ENCODE measurements around the gene SRD5A2.

Gene SRD5A2

GRCh38 chr2:31528823-31529222 lies 51.9 kb downstream of the SRD5A2 start:
- ChIA-PET POLR2A (no interaction called here), CTCF (interaction anchor here (0.7 kb wide), 1 partner anchor 304 kb away, joined by 6 read pairs; no protein-coding TSS in a partner anchor)
- DNase-seq (ENCODE audit: extremely low spot score) = no peak
- TF ChIP-seq ELF4 (IDR thresholded peaks at IDR 0.05) = no peak
- no peak for TF ChIP-seq SP1 (IDR thresholded peaks at IDR 0.05)
- TF ChIP-seq HDGF (IDR thresholded peaks at IDR 0.05; ENCODE audit: borderline replicate concordance) = no peak
- no peak for TF ChIP-seq SUZ12 (IDR thresholded peaks at IDR 0.05)
- TF ChIP-seq L3MBTL2 (conservative IDR thresholded peaks at IDR 0.05) = no peak

- no peak for DNase-seq (ENCODE audit: extremely low spot score)
- POLR2A ChIA-PET = no interaction called here
- CTCF ChIA-PET = interaction anchor here (0.6 kb wide), 1 partner anchor 108 kb away, joined by 3 read pairs; no protein-coding TSS in a partner anchor
- TF ChIP-seq LEF1 (IDR thresholded peaks at IDR 0.05; ENCODE audit: borderline replicate concordance) = no peak
- no peak for TF ChIP-seq SUZ12 (IDR thresholded peaks at IDR 0.05)
- TF ChIP-seq FOXK2 (IDR thresholded peaks at IDR 0.05) = no peak
- no peak for TF ChIP-seq BHLHE40 (IDR thresholded peaks at IDR 0.05; ENCODE audit: borderline replicate concordance)
- no peak for TF ChIP-seq CTBP1 (IDR thresholded peaks at IDR 0.05; ENCODE audit: borderline replicate concordance)
- TF ChIP-seq ZNF384 (IDR thresholded peaks at IDR 0.05) = no peak
- TF ChIP-seq ELF4 (IDR thresholded peaks at IDR 0.05) = no peak
- TF ChIP-seq PKNOX1 (IDR thresholded peaks at IDR 0.05) = no peak
- no peak for TF ChIP-seq FOXA1 (IDR thresholded peaks at IDR 0.05)
These were observed 53.6 kb downstream of the SRD5A2 start for GRCh38 chr2:31526946-31527732.

GRCh38 chr2:31525876-31526275 lies 54.9 kb downstream of the SRD5A2 start:
- ChIA-PET POLR2A (no interaction called here), CTCF (no interaction called here)
- no peak for DNase-seq (ENCODE audit: extremely low spot score)
- TF ChIP-seq PKNOX1 (IDR thresholded peaks at IDR 0.05) (no peak), LEF1 (IDR thresholded peaks at IDR 0.05; ENCODE audit: borderline replicate concordance) (no peak), BHLHE40 (IDR thresholded peaks at IDR 0.05; ENCODE audit: borderline replicate concordance) (no peak), ELF4 (IDR thresholded peaks at IDR 0.05) (no peak), L3MBTL2 (conservative IDR thresholded peaks at IDR 0.05) (no peak), ZNF384 (IDR thresholded peaks at IDR 0.05) (no peak)

- TF ChIP-seq FOXK2 (IDR thresholded peaks at IDR 0.05) (no peak), FOXA1 (IDR thresholded peaks at IDR 0.05) (no peak), NFRKB (IDR thresholded peaks at IDR 0.05) (no peak), ELF4 (IDR thresholded peaks at IDR 0.05) (no peak), ARNT (IDR thresholded peaks at IDR 0.05) (no peak), SP1 (IDR thresholded peaks at IDR 0.05) (no peak), ZNF384 (IDR thresholded peaks at IDR 0.05) (no peak), BHLHE40 (IDR thresholded peaks at IDR 0.05; ENCODE audit: borderline replicate concordance) (no peak), TARDBP (IDR thresholded peaks at IDR 0.05) (no peak), LEF1 (IDR thresholded peaks at IDR 0.05; ENCODE audit: borderline replicate concordance) (no peak), SUZ12 (IDR thresholded peaks at IDR 0.05) (no peak), FOXM1 (IDR thresholded peaks at IDR 0.05; ENCODE audit: borderline replicate concordance) (no peak), HDGF (IDR thresholded peaks at IDR 0.05; ENCODE audit: borderline replicate concordance) (no peak), L3MBTL2 (conservative IDR thresholded peaks at IDR 0.05) (no peak), CTBP1 (IDR thresholded peaks at IDR 0.05; ENCODE audit: borderline replicate concordance) (no peak)
- ChIA-PET CTCF (interaction anchor here (1.3 kb wide), 1 partner anchor 810 kb away, joined by 3 read pairs; no protein-coding TSS in a partner anchor), POLR2A (no interaction called here)
- DNase-seq (ENCODE audit: extremely low spot score) = no peak
These were observed 56.1 kb downstream of the SRD5A2 start for GRCh38 chr2:31524592-31524991.

- ChIA-PET POLR2A (no interaction called here), CTCF (interaction anchor here (1.0 to 1.3 kb wide), 2 partner anchors 80 to 809 kb away, joined by 3 read pairs; no protein-coding TSS in a partner anchor)
- TF ChIP-seq SP1 (IDR thresholded peaks at IDR 0.05) = no peak
- TF ChIP-seq SUZ12 (IDR thresholded peaks at IDR 0.05) = no peak
- no peak for TF ChIP-seq TARDBP (IDR thresholded peaks at IDR 0.05)
- no peak for TF ChIP-seq ELF4 (IDR thresholded peaks at IDR 0.05)
- TF ChIP-seq L3MBTL2 (conservative IDR thresholded peaks at IDR 0.05) = no peak
- TF ChIP-seq HDGF (IDR thresholded peaks at IDR 0.05; ENCODE audit: borderline replicate concordance) = no peak
- no peak for TF ChIP-seq LEF1 (IDR thresholded peaks at IDR 0.05; ENCODE audit: borderline replicate concordance)
- TF ChIP-seq BHLHE40 (IDR thresholded peaks at IDR 0.05; ENCODE audit: borderline replicate concordance) = no peak
- peak; percentile 53 for DNase-seq (ENCODE audit: extremely low spot score)
These were observed 56.8 kb downstream of the SRD5A2 start for GRCh38 chr2:31523871-31524492.

GRCh38 chr2:31522786-31523185 lies 58.0 kb downstream of the SRD5A2 start:
- DNase-seq (ENCODE audit: extremely low spot score) = no peak
- ChIA-PET CTCF (interaction anchor here (0.6 to 1.0 kb wide), 2 partner anchors 81 to 1151 kb away, joined by 3 read pairs; no protein-coding TSS in a partner anchor), POLR2A (no interaction called here)
- TF ChIP-seq NFRKB (IDR thresholded peaks at IDR 0.05) (no peak), BHLHE40 (IDR thresholded peaks at IDR 0.05; ENCODE audit: borderline replicate concordance) (no peak), L3MBTL2 (conservative IDR thresholded peaks at IDR 0.05) (no peak), FOXK2 (IDR thresholded peaks at IDR 0.05) (no peak), HDGF (IDR thresholded peaks at IDR 0.05; ENCODE audit: borderline replicate concordance) (no peak), CTBP1 (IDR thresholded peaks at IDR 0.05; ENCODE audit: borderline replicate concordance) (no peak), ARNT (IDR thresholded peaks at IDR 0.05) (no peak), ZNF384 (IDR thresholded peaks at IDR 0.05) (no peak), LEF1 (IDR thresholded peaks at IDR 0.05; ENCODE audit: borderline replicate concordance) (no peak), PKNOX1 (IDR thresholded peaks at IDR 0.05) (no peak), ELF4 (IDR thresholded peaks at IDR 0.05) (no peak), FOXM1 (IDR thresholded peaks at IDR 0.05; ENCODE audit: borderline replicate concordance) (no peak), SUZ12 (IDR thresholded peaks at IDR 0.05) (no peak), SP1 (IDR thresholded peaks at IDR 0.05) (no peak), TARDBP (IDR thresholded peaks at IDR 0.05) (no peak), FOXA1 (IDR thresholded peaks at IDR 0.05) (no peak)
